Stimulated activated CD4-positive, alpha-beta T cell treated with anti-CD3 and anti-CD28 coated beads, Interleukin-15, amount 100 ng/mL, for 24 hours (primary cell): Measurements from ENCODE around the gene PPM1M.

Experiments used
- DNase-seq: peaks from one replicate; pipeline ENCODE4 v3.0.0-alpha.2; 2020

PPM1M gene

GRCh38 chr3:52231502-52232278 lies 13.9 kb upstream of the PPM1M start:
- peak; percentile 93 for DNase-seq

GRCh38 chr3:52232279-52233107 lies 13.1 kb upstream of the PPM1M start:
- peak; percentile 52 for DNase-seq

- DNase-seq, result no peak
Observed at GRCh38 chr3:52233108-52233591, 12.4 kb upstream of the PPM1M start.

GRCh38 chr3:52233968-52234367 lies 11.6 kb upstream of the PPM1M start:
- DNase-seq, result no peak

GRCh38 chr3:52234516-52235447 lies 10.8 kb upstream of the PPM1M start:
- no peak for DNase-seq

- DNase-seq, result no peak
Observed at GRCh38 chr3:52236424-52236886, 9.1 kb upstream of the PPM1M start.

- DNase-seq, result no peak
Observed at GRCh38 chr3:52237006-52237656, 8.4 kb upstream of the PPM1M start.

GRCh38 chr3:52237657-52238172 lies 7.8 kb upstream of the PPM1M start:
- DNase-seq, result no peak

GRCh38 chr3:52238193-52238760 lies 7.3 kb upstream of the PPM1M start:
- no peak for DNase-seq

GRCh38 chr3:52238761-52239701 lies 6.5 kb upstream of the PPM1M start, which contains the start of gene TWF2:
TSS of gene TWF2 (minus strand) at chr3:52239158. CDS start at chr3:52239016, 142 bp downstream.
- DNase-seq, result peak; percentile 90

GRCh38 chr3:52240059-52240885 lies 5.3 kb upstream of the PPM1M start:
- peak; percentile 72 for DNase-seq

- DNase-seq, result no peak
Observed at GRCh38 chr3:52240886-52241370, 4.6 kb upstream of the PPM1M start.

- DNase-seq, result no peak
Observed at GRCh38 chr3:52242039-52242438, 3.5 kb upstream of the PPM1M start.

- DNase-seq, result peak; percentile 67
Observed at GRCh38 chr3:52243791-52244628, 1.5 kb upstream of the PPM1M start.

GRCh38 chr3:52246264-52246620 lies 683 bp downstream of the PPM1M start:
- no peak for DNase-seq

GRCh38 chr3:52246728-52247408 lies 1.3 kb downstream of the PPM1M start:
- DNase-seq, result no peak

- no peak for DNase-seq
Observed at GRCh38 chr3:52247409-52248164, 2.0 kb downstream of the PPM1M start.
